SJSA1 (cell line): ENCODE data around the gene ISYNA1. TPM values are rescaled to one million over a fixed set of nuclear protein-coding genes. Genes with fewer than 3 reads are reported as not detected.

Source experiments
- DNase-seq, 2 experiments: peaks; one replicate each; pipeline ENCODE4 v3.0.0-alpha.2; 2015 to 2020; ENCODE audit warnings: low spot score in 2 of 2, low read depth in 1 of 2
- H3K27ac ChIP-seq: fragments of 250-450 bp; sonication (Bioruptor Pico); 2 replicates; pipeline ENCODE4 v1.5.1; 2020; ENCODE audit warnings: mild to moderate bottlenecking, moderate library complexity
- H3K27me3 ChIP-seq: fragments of 250-450 bp; sonication (Bioruptor Pico); replicated peaks from 2 replicates; pipeline ENCODE4 v1.5.1; 2020; ENCODE audit warnings: mild to moderate bottlenecking, moderate library complexity
- H3K36me3 ChIP-seq: fragments of 250-450 bp; sonication (Bioruptor Pico); 2 replicates; pipeline ENCODE4 v1.5.1; 2020; ENCODE audit warnings: mild to moderate bottlenecking
- H3K4me1 ChIP-seq: fragments of 250-450 bp; sonication (Bioruptor Pico); replicated peaks from 2 replicates; pipeline ENCODE4 v1.6.1; 2021; ENCODE audit warnings: mild to moderate bottlenecking
- H3K4me3 ChIP-seq: fragments of 250-450 bp; sonication (Bioruptor Pico); 2 replicates; pipeline ENCODE4 v1.5.1; 2020; ENCODE audit warnings: mild to moderate bottlenecking
- H3K9me3 ChIP-seq: fragments of 250-450 bp; sonication (Bioruptor Pico); replicated peaks from 2 replicates; pipeline ENCODE4 v1.5.1; 2020; ENCODE audit warnings: mild to moderate bottlenecking
- total RNA-seq: library from RNA; depleted of rRNA; stranded (reverse); fragments of >200 nt; shearing (Covaris generic); gene quantifications from 2 replicates; pipeline ENCODE4 v1.2.3, GENCODE V29; 2014

Gene ISYNA1
- total RNA-seq, 1 experiment from 2014 or later, result 2.0 TPM

GRCh38 chr19:18435178-18435841 lies 2.6 kb downstream of the ISYNA1 start:
- peaks cover 24% of the 10 kb centered on the region for H3K4me1 ChIP-seq
- no peak for DNase-seq
- 0 out of 2 replicates have a peak, but pooled peaks cover 3% of the 10 kb centered on the region for H3K9me3 ChIP-seq
- H3K36me3 ChIP-seq, result no peaks in the 10 kb centered on the region
- H3K27ac ChIP-seq, result no peak overlapping the region
- H3K4me3 ChIP-seq, result no peak overlapping the region
- H3K27me3 ChIP-seq, result no peaks in the 10 kb centered on the region

GRCh38 chr19:18434411-18435175 lies 3.3 kb downstream of the ISYNA1 start:
- DNase-seq, result no peak
- no peak overlapping the region for H3K27ac ChIP-seq
- H3K4me1 ChIP-seq, result peaks cover 28% of the 10 kb centered on the region
- no peaks in the 10 kb centered on the region for H3K36me3 ChIP-seq
- H3K27me3 ChIP-seq, result no peaks in the 10 kb centered on the region
- no peak overlapping the region for H3K4me3 ChIP-seq
- 0 out of 2 replicates have a peak, but pooled peaks cover 3% of the 10 kb centered on the region for H3K9me3 ChIP-seq

- Histone ChIP-seq H3K27ac (no peak overlapping the region), H3K4me3 (peak overlapping the region; percentile 37), H3K4me1 (peaks cover 35% of the 10 kb centered on the region), H3K27me3 (no peaks in the 10 kb centered on the region), H3K9me3 (0 out of 2 replicates have a peak, but pooled peaks cover 3% of the 10 kb centered on the region), H3K36me3 (no peaks in the 10 kb centered on the region)
- DNase-seq, result no peak
Measured at GRCh38 chr19:18433735-18434398, 4.1 kb downstream of the ISYNA1 start.

GRCh38 chr19:18433015-18433691 lies 4.8 kb downstream of the ISYNA1 start:
- H3K4me3 ChIP-seq, result peak overlapping the region; percentile 37
- no peaks in the 10 kb centered on the region for H3K36me3 ChIP-seq
- 0 out of 2 replicates have a peak, but pooled peaks cover 3% of the 10 kb centered on the region for H3K9me3 ChIP-seq
- no peaks in the 10 kb centered on the region for H3K27me3 ChIP-seq
- H3K27ac ChIP-seq, result no peak overlapping the region
- peaks cover 39% of the 10 kb centered on the region for H3K4me1 ChIP-seq
- DNase-seq, result no peak

- H3K4me3 ChIP-seq, result peak overlapping the region; percentile 37
- no peak overlapping the region for H3K27ac ChIP-seq
- peaks cover 35% of the 10 kb centered on the region for H3K4me1 ChIP-seq
Measured at GRCh38 chr19:18432275-18433014, 5.5 kb downstream of the ISYNA1 start.

GRCh38 chr19:18431351-18432197 lies 6.4 kb downstream of the ISYNA1 start:
- Histone ChIP-seq H3K4me1 (peaks cover 28% of the 10 kb centered on the region), H3K9me3 (0 out of 2 replicates have a peak, but pooled peaks cover 3% of the 10 kb centered on the region)

More at GRCh38 chr19:18432275-18433014, 5.5 kb downstream of the ISYNA1 start:
- DNase-seq, result no peak
- Histone ChIP-seq H3K27me3 (no peaks in the 10 kb centered on the region), H3K36me3 (no peaks in the 10 kb centered on the region), H3K9me3 (0 out of 2 replicates have a peak, but pooled peaks cover 3% of the 10 kb centered on the region)

GRCh38 chr19:18430417-18431144 lies 7.4 kb downstream of the ISYNA1 start:
- H3K4me3 ChIP-seq, result no peak overlapping the region
- no peak overlapping the region for H3K27ac ChIP-seq
- peaks cover 29% of the 10 kb centered on the region for H3K4me1 ChIP-seq
- DNase-seq, result no peak
- H3K27me3 ChIP-seq, result no peaks in the 10 kb centered on the region
- H3K36me3 ChIP-seq, result no peaks in the 10 kb centered on the region
- 0 out of 2 replicates have a peak, but pooled peaks cover 3% of the 10 kb centered on the region for H3K9me3 ChIP-seq

More at GRCh38 chr19:18431351-18432197, 6.4 kb downstream of the ISYNA1 start:
- Histone ChIP-seq H3K36me3 (no peaks in the 10 kb centered on the region), H3K27ac (no peak overlapping the region), H3K27me3 (no peaks in the 10 kb centered on the region), H3K4me3 (no peak overlapping the region)
- DNase-seq, result no peak

- 0 out of 2 replicates have a peak, but pooled peaks cover 3% of the 10 kb centered on the region for H3K9me3 ChIP-seq
- H3K36me3 ChIP-seq, result no peaks in the 10 kb centered on the region
- peak overlapping the region; percentile 45 for H3K4me3 ChIP-seq
- no peak for DNase-seq
- H3K4me1 ChIP-seq, result peaks cover 29% of the 10 kb centered on the region
- peak overlapping the region; percentile 89 for H3K27ac ChIP-seq
- H3K27me3 ChIP-seq, result no peaks in the 10 kb centered on the region
Measured at GRCh38 chr19:18429717-18430416, 8.1 kb downstream of the ISYNA1 start.

GRCh38 chr19:18428787-18429674 lies 8.9 kb downstream of the ISYNA1 start:
- Histone ChIP-seq H3K27me3 (no peaks in the 10 kb centered on the region), H3K9me3 (0 out of 2 replicates have a peak, but pooled peaks cover 3% of the 10 kb centered on the region), H3K4me3 (peak overlapping the region; percentile 45), H3K27ac (peak overlapping the region; percentile 89), H3K4me1 (peaks cover 29% of the 10 kb centered on the region), H3K36me3 (no peaks in the 10 kb centered on the region)
- DNase-seq, result peak; percentile 87 to 90

- Histone ChIP-seq H3K4me1 (peaks cover 29% of the 10 kb centered on the region), H3K27ac (peak overlapping the region; percentile 89), H3K36me3 (no peaks in the 10 kb centered on the region), H3K9me3 (0 out of 2 replicates have a peak, but pooled peaks cover 3% of the 10 kb centered on the region), H3K27me3 (no peaks in the 10 kb centered on the region), H3K4me3 (no peak overlapping the region)
- DNase-seq, result no peak
Measured at GRCh38 chr19:18428173-18428786, 9.7 kb downstream of the ISYNA1 start.
